NCI-H446 (cell line): Measurements from ENCODE around the gene TGFBR3L.

Source experiments
- DNase-seq, 2 experiments: peaks; one replicate each; lab custom pipeline; 2025; lab: John Stamatoyannopoulos, UW

Gene TGFBR3L

DNA sequence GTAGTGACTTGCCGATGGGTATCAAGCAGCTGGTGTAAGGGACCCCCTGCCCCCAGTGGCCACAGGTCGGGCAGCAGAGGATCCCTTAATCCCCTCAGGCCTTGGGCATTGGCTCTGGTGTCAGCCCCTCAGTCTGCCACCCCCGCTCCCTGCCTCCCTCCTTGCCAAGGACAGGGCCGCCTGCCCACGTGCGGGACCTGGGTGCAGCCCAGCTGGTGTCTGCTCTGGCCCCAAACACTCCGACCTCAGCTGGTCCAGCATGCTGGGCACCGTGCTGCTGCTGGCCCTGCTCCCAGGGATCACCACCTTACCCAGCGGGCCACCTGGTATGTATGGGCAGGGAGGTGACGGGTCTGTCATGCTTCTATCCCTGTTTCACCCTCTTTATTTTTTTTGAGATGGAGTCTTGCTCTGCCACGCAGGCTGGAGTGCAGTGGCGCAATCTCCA, at the start of gene TGFBR3L:
TSS of gene TGFBR3L (plus strand) at position 233 of the 448 bp plus-strand sequence.
- no peak for DNase-seq

DNA sequence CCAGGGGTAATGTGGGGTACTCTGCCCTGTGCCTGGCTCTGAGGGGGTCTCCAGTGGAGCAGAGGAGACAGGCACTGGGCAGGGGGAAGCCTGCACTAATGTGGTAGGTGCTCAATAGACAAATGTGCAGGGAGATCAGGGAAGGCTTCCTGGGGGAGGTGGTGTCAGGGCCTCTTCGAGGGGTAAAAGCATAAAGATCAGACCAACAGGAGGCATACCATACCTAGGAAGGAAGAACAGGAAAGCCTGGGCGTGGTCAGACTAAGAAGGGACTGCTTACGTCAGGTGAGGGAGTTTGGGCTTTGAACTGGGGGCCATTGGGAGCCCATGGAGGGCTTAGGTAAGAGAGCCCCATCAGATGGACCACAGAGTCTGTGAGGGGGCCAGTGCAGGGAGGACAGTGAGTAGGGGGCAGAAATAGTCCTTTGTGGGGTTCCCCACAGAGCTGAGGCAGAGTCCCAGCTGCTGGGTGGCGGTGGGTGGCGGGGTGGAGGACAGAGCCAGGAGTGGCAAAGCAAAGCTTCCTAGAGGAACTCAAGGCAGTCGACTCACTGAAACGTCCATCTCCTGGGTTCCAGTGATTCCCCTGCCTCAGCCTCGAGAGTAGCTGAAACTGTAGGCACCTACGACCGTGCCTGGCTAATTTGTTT, 49.2 kb upstream of the TGFBR3L start:
- no peak for DNase-seq

DNA sequence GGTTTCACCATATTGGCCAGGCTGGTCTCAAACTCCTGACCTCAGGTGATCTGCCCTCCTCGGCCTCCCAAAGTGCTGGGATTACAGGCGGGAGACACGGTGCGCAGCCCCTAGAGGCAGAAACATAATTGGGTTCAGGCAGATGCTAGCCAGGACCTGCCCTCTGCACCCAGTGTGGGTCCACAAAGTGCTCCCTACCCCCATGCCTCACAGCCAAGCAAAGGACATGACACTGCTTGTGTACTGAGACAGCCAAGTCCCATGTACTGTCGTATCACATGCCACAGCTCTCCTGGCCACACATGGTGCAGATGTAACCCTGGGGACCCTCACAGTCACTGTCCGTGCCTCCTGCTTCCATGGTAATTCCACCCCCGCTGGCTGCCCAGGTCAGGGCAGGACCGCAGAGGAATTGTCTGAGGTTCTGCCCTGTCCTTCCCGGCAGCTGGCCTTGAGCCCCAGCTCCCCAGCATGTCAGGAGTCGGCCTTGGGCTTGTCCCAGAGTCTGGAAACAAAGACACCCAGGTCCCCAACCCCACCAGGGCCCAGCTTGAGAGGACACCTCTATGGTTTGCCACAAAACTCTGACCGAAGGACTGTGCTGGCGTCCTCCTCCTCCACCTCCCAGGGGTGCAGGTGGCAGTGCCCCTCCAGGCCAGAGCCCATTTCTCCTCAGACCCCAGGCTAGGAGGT, 48.1 kb upstream of the TGFBR3L start:
- DNase-seq = no peak

DNA sequence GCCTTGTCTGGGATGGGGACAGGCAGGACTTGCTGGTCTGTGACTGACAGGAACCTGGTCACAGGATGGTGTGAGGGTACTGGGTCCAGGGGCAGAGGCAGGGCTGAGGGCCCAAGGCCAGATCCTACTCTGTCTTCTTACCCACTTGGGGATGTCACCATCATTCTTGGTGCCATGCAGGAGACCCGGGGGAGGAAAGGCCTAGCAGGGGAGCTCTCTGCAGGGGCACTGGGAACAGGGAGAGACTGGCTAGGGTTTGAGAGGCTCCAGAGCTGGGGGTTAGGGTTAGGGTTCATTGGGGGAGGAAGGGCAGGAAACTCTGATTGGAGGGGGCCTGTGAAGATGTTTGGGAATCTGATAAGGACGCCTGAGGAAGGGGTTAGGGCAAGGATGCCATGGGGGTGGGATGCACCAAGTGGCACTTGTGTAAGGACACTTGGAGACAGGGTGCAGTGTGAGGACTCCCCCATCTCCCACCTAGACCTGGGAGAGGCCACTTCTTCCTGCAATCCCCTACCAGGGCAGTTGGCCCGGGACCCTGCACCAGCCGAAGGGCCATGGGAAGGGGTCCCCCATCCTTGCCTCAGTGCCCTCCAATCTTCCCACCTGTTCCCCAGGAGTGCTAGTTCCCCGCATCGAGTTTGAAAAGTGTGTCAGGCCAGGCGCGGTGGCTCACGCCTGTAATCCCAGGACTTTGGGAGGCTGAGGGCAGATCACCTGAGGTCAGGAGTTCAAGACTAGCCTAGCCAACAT, 47.4 kb upstream of the TGFBR3L start:
- no peak for DNase-seq

GRCh38 chr19:7868326-7868670, 46.3 kb upstream of the TGFBR3L start:
- no peak for DNase-seq

GRCh38 chr19:7868671-7869452, 45.8 kb upstream of the TGFBR3L start:
- DNase-seq = no peak

DNA sequence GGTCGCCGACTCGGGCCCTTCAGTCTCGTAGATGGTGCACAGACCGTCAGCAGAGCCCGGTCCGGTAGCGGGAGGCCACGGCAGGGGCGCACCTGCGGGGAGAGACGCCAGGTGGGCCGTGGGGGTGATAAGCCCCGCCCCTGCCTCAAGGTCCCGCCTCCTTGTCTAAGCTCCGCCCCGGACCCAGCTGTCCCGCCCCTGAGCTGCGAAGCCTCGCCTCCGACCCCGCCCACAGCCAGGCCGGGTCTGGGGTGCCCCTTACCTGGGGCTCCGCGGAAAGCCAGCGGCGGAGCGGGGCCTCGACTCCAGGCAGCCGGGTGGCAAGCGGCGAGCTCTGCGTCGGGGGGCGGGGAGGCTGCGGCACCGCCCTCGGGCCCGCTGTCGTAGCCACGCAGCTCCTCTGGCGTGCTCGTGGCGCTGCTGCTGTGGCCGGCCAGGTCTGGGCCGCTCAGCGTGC, 45.1 kb upstream of the TGFBR3L start:
- no peak for DNase-seq

DNA sequence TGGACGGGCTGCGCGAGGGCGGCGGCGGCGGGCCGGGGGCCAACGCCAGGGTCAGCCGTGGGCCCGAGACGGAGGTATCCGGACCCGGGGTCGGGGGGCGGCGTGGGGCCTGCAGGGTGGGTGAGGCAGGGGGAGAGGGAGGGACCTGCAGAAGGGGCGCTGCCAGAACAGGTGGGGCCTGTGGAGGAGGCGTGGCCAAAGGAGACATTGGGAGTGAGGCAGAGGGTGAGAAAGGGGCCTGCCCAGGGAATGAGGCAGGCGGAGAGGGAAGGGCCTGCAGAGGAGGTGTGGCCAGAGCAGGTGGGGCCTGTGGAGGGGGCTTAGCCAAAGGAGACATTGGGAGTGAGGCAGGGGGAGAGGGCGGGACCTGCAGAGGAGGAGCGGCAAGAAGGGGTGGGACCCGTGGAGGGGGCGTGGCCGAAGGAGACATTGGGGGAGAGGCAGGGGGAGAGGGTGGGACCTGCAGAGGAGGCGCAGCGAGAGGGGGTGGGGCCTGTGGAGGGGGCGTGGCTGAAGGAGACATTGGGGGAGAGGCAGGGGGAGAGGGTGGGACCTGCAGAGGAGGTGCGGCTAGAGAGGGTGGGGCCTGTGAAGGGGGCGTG, 44.6 kb upstream of the TGFBR3L start:
- no peak for DNase-seq

DNA sequence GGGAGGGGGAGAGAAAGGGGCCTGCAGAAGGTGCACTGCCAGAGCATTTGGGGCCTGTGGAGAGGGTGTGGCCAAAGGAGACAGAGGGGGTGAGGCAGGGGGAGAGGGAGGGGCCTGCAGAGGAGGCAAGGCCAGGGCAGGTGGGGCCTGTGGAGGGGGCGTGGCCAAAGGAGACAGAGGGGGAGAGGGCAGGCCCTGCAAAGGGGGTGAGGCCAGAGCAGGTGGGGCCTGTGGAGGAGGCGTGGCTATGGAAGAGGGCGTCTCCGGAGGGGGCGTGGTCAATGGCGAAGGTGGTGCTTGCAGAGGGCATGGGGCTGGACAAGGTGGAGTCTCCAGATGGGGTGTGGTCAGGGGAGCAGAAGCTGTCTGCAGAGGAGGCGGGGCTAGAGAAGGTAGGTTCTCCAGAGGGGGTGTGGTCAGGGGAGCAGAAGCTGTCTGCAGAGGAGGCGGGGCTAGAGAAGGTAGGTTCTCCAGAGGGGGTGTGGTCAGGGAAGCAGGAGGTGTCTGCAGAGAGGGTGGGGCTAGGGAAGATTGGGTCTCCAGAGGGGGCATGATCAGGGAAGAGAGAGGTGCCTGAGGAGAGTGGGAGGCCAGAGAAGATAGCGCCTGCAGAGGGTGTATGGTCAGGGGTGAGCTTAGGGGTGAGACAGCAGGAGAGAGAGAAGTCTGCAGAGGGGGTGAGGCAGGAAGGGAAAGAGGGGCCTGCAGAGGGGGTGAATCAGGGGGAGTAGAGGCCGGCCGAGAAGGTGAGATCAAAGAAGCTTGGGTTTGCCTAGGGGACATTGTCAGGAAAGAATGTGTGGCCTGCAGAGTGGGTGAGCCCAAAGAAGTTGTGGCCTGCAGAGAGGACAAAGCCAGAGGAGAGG, 43.8 kb upstream of the TGFBR3L start:
- DNase-seq = peak; percentile 15 to 35

DNA sequence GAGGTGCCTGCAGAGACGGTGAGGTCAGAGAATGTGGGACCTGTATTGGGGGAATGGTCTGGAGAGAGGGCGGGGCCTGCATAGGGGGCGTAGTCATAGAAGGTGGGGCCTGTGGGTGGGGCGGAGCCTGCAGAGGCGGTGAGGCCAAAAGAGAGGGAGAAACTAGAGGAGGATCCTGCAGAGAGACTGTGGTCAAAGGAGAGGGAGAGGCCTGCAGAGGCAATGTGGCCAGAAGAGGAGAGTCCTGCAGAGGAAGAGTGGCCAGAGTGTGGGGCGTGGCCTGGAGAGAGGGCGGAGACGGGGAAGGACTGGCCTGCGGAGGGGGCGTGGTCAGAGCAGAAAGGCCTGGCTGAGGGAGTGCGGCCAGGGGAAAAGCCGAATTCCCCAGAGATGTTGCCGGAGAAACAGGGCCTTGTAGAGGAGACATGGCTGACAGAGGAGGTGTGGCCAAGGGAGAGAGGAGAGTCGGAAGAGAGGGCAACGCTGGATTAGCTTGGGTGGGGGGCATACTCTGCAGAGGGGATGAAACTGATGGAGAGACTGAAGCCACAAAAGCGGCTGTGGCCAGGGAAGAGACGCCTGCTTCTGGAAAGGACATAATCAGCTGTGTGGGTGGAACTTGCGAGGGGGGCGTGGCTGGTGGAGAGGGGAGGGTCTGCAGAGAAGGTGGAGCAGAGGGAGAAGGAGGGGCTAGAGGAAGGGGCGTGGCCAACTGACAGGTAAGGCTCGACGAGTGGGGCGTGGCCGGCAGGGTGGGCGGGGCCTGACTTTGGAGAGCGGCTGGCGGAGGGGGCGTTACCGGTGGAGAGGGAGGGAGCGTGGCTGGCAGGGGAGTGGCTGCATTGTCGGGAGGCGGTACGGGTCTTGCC, 43.0 kb upstream of the TGFBR3L start:
- DNase-seq = peak in 1 of 2 experiments; percentile 46

DNA sequence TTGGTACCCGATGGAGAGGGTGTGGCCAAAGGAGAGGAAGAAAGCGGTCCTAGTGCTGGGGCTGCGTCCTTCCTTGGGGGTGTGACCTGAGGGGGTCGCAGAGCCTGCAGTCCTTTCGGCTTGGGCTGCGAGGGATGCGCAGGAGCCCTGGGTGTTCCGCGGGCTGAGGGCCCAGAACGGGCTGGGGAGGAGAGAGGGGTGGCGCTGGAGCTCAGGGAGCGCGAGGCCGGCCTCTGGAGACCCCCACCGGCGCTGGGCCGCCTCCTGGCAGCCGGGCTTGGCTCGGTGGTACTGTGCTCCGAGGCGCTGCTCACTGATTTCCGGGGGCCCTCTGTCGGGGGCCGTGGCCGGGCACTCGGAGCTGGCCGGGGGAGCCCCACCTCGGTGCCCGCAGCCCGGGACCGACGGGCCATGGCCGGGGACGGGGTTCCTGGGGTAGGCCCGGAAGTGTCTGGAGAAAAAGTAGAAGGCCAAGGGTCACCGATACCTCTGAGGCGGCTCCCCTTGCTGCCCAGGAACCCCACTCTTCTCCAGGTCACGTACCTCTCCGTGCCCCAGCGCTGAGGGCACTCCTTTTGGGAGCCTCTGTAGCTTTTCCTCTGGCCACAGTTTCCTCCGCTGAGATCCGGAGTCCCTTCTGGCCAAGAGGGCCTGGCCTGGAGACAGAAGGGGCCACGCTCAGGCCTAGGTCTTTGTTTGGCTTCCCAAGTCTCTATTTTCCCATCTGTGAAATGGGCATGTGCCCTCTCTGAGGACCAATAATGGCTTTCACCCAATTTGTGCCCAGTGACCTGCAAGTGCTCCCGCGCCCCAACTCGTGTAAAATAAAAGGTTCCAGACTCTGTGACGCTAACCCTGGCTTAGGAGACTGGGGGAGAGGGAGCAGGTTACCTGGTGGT, 42.1 kb upstream of the TGFBR3L start:
- DNase-seq = no peak

DNA sequence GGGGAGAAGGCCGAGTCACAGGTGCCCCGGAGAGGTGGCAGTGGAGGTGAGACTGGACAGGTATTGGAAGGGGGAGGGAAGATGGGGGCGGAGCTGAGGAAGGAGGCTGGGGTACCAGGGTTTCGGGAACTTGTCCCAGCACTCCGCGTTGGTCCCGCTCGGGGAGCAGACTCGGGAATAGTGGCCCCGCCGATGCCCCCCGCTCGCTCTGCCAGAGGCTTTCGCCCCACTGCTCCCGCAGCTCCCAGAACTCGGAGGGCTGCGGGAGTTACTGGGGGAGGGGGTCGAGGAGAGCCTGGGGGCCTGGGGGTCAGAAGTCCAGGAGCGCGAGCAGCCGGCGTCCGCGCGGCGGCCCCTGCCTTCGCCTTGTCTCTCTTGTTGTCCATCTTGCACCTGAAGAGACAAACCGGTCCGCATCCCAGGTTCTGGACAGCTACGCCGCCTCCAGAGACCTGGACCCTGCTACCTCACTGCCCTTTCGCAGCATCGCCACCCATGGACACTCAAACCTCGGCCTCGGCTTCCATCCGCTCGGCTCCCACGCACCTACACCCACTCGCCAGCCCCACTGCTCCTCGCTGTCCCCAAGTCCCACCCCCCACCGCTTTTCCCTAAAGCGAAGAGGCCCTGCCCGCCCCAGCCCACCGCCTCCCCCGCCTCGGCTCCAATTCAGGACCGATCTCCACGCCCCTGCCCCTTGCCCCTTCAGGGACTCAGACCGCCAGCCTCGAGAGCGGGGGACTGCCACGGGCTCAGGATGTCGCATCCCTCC, 41.1 kb upstream of the TGFBR3L start:
- no peak for DNase-seq

GRCh38 chr19:7874076-7874896, 40.3 kb upstream of the TGFBR3L start, which contains the start of gene PRR36:
Gene PRR36 (minus strand): TSS chr19:7874390. CDS start chr19:7873689, 701 bp downstream.
- DNase-seq = peak; percentile 73 to 83

DNA sequence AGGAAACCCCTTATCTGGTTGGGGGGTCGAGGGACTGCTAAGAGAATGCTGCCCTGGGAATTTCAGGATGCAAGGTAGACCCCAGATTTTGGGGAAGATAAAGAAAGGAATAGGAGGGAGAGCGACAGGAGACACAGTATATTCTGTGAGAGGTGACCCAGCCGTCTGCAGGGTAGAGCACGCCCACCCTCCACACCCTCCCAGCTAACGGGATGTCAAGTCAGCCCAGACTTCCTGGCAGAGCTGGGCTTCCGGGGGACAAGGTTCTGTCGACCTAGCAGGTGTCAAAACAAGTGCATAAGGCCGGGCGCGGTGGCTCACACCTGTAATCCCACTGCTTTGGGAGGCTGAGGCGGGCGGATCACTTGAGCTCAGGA, 39.7 kb upstream of the TGFBR3L start:
- DNase-seq = no peak

GRCh38 chr19:7877249-7877836, 37.3 kb upstream of the TGFBR3L start:
- DNase-seq = no peak

- DNase-seq = no peak
Measured at GRCh38 chr19:7879111-7879807, 35.4 kb upstream of the TGFBR3L start.
